Left lung (tissue), 10 donors: ENCODE measurements around the gene AHSP. TPM values are rescaled to one million over a fixed set of nuclear protein-coding genes. Genes with fewer than 3 reads are reported as not detected.
"Not testable (repeated sequence)": the region's sequence is repeated elsewhere in the genome, so short reads cannot be mapped to it uniquely, and the experiment has no call there.

Source experiments
- ATAC-seq: fragments of 200-7000 bp; cut with Tn5 transposase; one replicate; pipeline ENCODE4 v1.9.1; 2020; ENCODE audit warnings: moderate library complexity
- DNase-seq, 4 donors: peaks; one replicate each; pipeline ENCODE4 v3.0.0-alpha.2; 2013 to 2020
- H3K27ac ChIP-seq, 2 donors: fragments of 200-600 bp; sonication (generic) in 1 of 2; one replicate each; pipeline versions ENCODE4 v1.5.0 to v1.8.0; 2020 to 2021
- H3K27me3 ChIP-seq, 2 donors: fragments of 200-600 bp; sonication (generic) in 1 of 2; one replicate each; pipeline versions ENCODE4 v1.5.0 to v1.8.0; 2020 to 2021
- H3K36me3 ChIP-seq, 2 donors: fragments of 200-600 bp; sonication (generic) in 1 of 2; one replicate each; pipeline versions ENCODE4 v1.5.0 to v1.8.0; 2020 to 2021
- H3K4me1 ChIP-seq, 2 donors: fragments of 200-600 bp; one replicate each; pipeline ENCODE4 v1.8.0; 2021
- H3K4me3 ChIP-seq, 2 donors: fragments of 200-600 bp; sonication (generic) in 1 of 2; one replicate each; pipeline versions ENCODE4 v1.5.0 to v1.8.0; 2020 to 2021; ENCODE audit warnings: mild to moderate bottlenecking in 1 of 2
- H3K9me3 ChIP-seq, 2 donors: fragments of 200-600 bp; sonication (generic) in 1 of 2; one replicate each; pipeline versions ENCODE4 v1.5.0 to v1.8.0; 2020 to 2021
- CTCF ChIP-seq, 2 donors: fragments of 200-600 bp; sonication (generic) in 1 of 2; IDR thresholded peaks; one replicate each; pipeline versions ENCODE4 v1.5.0 to v1.8.0; 2021; ENCODE audit warnings: antibody characterized with exemption in 2 of 2
- intact Hi-C, 2 donors: fragments of 100-400 bp; cut with DNase I; formaldehyde crosslinking; loops; one replicate each; pipeline versions ENCODE4 v1.11.2 to v1.14.2; 2022
- polyA plus RNA-seq, 6 donors: library from polyadenylated mRNA; unstranded; fragments of 120-200 nt; gene quantifications; one replicate each; pipeline ENCODE4 v1.2.1, GENCODE V29; 2013; ENCODE audit not compliant: insufficient read length in 6 of 6
- total RNA-seq, 2 donors: library from RNA; stranded (reverse); fragmentation: NEBNext Ultra II Directional; extraction: Animal tissue kit (Norgen Biotek cat#: 25700); gene quantifications; one replicate each; pipeline ENCODE4 v1.2.1, GENCODE V29; 2021
- donor health status: DM: no; HTN: yes; CAD: no.
- donor health status: DM: no; HTN: no; CAD: no.

AHSP gene
- total and polyA plus RNA-seq, 8 donors, result 6.2 to 18.2 (median 11.9) TPM; not detected in 2

GRCh38 chr16:31535737-31536136 is 8.0 kb downstream of the AHSP start:
- intact Hi-C loops, result no loop called here
- ATAC-seq, result no peak
- TF ChIP-seq CTCF (IDR thresholded peaks at IDR 0.05), result no peak
- Histone ChIP-seq H3K4me3 (no peak overlapping the region), H3K27ac (no peak overlapping the region), H3K36me3 (no peaks in the 10 kb centered on the region), H3K4me1 (peaks cover 0 to 9% of the 10 kb centered on the region in 2 donors), H3K27me3 (peaks cover 4 to 73% of the 10 kb centered on the region in 2 donors), H3K9me3 (peaks cover 0 to 4% of the 10 kb centered on the region in 2 donors)
- no peak for DNase-seq

DNA sequence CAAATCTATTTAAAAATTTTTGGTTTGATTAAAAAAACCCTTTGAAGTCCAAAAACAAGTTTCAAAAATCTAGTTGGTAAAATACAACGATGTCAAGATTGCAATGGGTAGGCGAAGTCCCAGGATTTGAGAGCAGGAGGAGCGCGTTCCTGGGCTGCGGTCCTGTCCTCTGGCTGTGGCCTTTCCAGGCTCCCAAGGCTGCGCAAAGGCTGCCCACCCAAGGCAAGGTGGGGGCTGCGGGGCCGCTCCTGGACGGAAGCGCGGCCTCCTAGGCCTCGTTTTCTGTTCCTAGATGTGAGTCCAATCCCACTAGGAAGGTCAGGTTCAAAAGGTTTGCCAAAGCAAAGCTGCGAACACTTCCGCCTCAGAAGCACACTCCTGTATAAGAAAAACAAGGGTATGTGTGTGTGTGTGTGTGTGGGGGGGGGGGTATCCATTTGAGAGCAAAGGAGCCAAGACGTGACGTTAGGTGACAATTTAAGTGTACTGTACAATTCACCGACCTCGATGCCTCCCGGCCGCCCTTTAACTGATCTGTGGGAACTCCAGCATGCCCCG is 9.2 kb downstream of the AHSP start:
- Histone ChIP-seq H3K27ac (no peak overlapping the region), H3K4me3 (peak overlapping the region; percentile 28 to 40), H3K4me1 (peaks cover 0 to 9% of the 10 kb centered on the region in 2 donors), H3K9me3 (peaks cover 0 to 4% of the 10 kb centered on the region in 2 donors), H3K36me3 (no peaks in the 10 kb centered on the region), H3K27me3 (peaks cover 4 to 62% of the 10 kb centered on the region in 2 donors)
- ATAC-seq, result peak; percentile 61
- intact Hi-C loops, result no loop called here
- no peak for TF ChIP-seq CTCF (IDR thresholded peaks at IDR 0.05)
- peak in 1 of 4 donors; percentile 13 for DNase-seq

DNA sequence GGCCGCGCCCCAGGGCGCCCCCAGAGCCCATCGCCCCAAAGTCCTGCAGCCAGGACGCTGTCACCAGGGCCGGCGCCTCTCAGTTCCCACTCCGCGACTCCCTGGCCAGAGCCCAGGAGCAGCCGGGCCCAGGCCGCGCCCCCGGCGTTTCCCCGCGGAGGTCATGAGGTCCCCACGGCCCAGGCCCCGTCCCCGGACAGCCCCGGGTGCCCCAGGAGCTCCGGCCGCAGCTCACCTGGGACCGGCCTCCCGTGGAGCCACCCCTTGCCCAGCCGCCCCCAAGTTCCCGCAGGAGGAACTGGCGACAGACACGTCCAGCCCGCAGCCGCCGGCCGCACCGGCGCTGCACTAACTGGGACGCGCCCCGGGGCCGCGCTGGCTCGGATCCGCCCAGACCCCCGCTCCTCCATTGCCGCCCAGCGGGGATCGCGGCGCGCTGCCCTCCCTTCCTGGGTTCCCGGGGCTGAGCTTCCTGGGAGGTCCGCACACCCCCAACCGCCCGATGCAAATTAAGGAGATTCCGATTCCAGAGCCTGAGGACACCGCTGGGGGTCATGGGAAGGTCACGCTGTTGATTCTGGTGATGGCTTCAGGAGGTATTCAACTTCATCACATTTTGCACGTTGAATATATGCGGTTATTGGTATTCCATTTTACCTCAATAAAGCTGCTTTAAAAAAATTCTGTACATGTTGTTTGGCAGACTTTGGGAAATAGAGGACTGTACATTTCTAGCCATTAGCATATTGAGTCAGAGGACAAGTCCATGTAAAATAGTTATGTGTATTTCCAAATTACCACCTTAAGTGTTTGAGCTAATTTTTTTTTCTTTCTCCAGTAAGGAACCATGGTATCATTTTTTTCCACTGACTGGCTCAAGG is 9.9 kb downstream of the AHSP start:
- intact Hi-C loops, result no loop called here
- peaks cover 4 to 62% of the 10 kb centered on the region in 2 donors for H3K27me3 ChIP-seq
- H3K27ac ChIP-seq, result no peak overlapping the region
- ATAC-seq (peak; percentile 85), DNase-seq (peak in 3 of 4 donors; percentile 22 to 84 (median 45))
- no peak for TF ChIP-seq CTCF (IDR thresholded peaks at IDR 0.05)
- peak overlapping the region; percentile 28 to 40 for H3K4me3 ChIP-seq
- no peaks in the 10 kb centered on the region for H3K36me3 ChIP-seq
- peaks cover 0 to 6% of the 10 kb centered on the region in 2 donors for H3K9me3 ChIP-seq
- peaks cover 0 to 9% of the 10 kb centered on the region in 2 donors for H3K4me1 ChIP-seq

DNA sequence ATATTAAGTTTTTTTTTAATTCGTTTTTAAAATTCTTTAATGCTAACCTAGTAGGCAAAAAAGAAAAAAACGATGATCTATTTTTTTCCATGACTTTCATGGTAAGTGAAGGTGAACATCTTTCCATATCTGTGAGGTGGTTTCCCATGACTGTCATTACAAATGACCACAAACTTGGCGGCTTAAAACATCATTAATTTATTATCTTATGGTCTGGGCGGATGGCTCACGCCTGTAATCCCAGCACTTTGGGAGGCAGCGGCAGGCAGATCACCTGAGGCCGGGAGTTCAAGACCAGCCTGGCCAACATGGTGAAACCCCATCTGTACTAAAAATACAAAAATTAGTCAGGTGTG is 10.5 kb downstream of the AHSP start:
- H3K27ac ChIP-seq, DNase-seq, H3K4me3 ChIP-seq, intact Hi-C loops, ATAC-seq, H3K36me3 ChIP-seq, H3K4me1 ChIP-seq: not testable (repeated sequence)
- H3K27me3 ChIP-seq, result peaks cover 4 to 61% of the 10 kb centered on the region in 2 donors
- H3K9me3 ChIP-seq, result peaks cover 0 to 12% of the 10 kb centered on the region in 2 donors

- H3K36me3 ChIP-seq, ATAC-seq, DNase-seq, H3K4me3 ChIP-seq, intact Hi-C loops, H3K27ac ChIP-seq, H3K4me1 ChIP-seq: not testable (repeated sequence)
- Histone ChIP-seq H3K9me3 (peaks cover 0 to 14% of the 10 kb centered on the region in 2 donors), H3K27me3 (peaks cover 4 to 49% of the 10 kb centered on the region in 2 donors)
Measured at GRCh38 chr16:31539762-31540161, 12.1 kb downstream of the AHSP start.

DNA sequence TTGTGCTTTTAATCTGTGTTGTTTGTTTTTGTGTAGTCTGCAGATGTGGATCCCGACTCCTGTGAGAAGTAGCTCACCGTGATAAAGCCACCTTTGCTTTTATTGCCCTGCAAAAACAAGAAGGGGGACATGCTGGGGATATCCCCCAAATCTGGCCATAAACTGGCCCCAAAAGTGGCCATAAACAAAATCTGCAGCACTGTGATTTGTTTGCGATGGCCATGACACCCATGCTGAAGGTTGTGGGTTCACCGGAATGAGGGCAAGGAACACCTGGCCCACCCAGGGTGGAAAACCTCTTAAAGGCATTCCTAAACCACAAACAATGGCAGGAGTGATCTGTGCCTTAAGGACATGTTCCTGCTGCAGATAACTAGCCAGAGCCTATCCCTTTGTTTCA is 15.1 kb downstream of the AHSP start:
- H3K27me3 ChIP-seq, result peaks cover 0 to 19% of the 10 kb centered on the region in 2 donors
- no peak overlapping the region for H3K27ac ChIP-seq
- peaks cover 0 to 14% of the 10 kb centered on the region in 2 donors for H3K9me3 ChIP-seq
- ATAC-seq, result no peak
- TF ChIP-seq CTCF (IDR thresholded peaks at IDR 0.05), result no peak
- no peak for DNase-seq
- H3K4me1 ChIP-seq, result peaks cover 0 to 2% of the 10 kb centered on the region in 2 donors
- H3K4me3 ChIP-seq, result no peak overlapping the region
- H3K36me3 ChIP-seq, result no peaks in the 10 kb centered on the region
- intact Hi-C loops, result no loop called here
